NCI-H2081 (cell line): ENCODE data around the gene CCDC93.
A peak's percentile ranks its signal among the peaks of the same experiment; 100 is the strongest.

Experiments used
- DNase-seq, 2 experiments: peaks; one replicate each; lab custom pipeline; 2025; lab: John Stamatoyannopoulos, UW

Gene CCDC93

DNA sequence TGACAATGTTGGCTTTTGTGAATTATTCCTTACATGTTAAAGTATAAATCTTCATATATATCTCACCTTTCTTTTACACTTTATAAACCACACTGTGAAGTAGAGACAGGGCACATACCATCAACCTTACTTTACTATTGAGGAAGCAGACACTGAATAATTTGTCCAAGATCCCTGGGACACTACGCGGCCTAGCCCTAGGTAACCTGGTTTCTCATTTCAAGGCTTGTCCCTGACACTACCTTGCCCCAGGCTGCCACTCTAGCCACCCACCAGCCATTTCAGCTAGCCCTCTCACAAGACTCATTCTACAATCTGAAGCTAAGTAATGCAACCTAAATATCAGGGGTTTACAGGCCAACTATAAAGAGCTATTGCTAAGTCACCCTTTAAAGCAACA, 26.7 kb downstream of the CCDC93 start:
- no peak for DNase-seq

DNA sequence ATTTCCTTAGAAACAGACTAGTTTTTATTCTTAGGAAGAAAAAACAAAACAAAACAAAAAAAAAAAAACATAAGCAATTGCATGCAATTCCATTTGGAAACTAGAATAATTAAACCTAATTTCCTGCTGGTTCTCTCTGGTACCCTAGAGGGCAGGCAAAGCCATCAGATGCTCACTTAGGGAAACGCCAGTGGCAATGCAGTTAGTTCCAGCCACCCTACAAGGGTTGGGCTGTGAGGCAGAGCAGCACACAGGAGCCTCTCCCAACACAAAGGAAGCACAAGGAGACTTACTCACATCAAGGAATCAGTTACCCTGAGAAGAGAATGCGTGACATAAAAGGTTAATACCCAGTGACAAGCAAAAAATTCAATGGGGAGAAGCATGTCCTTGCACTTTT, 28.8 kb downstream of the CCDC93 start:
- DNase-seq: no peak

DNA sequence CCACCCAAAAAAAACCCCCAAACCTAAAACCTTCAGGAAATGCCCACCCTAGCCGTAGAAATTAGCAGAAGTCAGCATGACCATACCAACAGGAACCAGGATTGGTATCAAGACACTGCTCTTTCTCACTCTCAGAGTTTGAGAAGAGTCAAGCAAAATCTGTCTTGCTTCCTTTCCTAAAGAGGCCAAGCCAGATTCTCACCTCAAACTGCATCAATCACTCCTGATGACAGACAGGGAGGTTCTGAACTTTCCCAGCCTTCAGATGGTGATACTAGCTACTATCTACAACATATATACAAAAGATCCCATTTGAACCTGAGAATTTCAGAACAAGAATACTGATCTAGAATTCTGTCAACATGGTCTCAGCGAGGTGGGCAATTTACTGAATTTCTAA, 29.7 kb downstream of the CCDC93 start:
- no peak for DNase-seq

DNA sequence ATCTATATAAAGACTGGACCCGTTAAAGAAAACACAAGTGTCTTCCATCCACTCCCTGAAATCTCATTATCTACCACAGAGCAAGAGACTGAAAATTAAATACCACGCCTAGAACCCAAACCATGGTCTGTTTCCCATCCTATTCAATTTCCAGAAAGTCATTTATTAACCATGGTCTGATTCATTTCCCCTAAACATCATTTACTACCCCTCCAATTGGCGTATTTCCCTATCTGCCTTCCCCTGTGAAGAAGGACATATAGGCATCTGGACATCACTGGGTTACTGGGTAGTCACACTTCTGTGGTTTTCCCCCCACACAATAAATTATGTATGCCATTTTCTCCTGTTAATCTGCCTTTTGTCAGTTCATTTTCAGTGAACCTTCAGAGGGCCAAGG, 30.8 kb downstream of the CCDC93 start:
- no peak for DNase-seq

DNA sequence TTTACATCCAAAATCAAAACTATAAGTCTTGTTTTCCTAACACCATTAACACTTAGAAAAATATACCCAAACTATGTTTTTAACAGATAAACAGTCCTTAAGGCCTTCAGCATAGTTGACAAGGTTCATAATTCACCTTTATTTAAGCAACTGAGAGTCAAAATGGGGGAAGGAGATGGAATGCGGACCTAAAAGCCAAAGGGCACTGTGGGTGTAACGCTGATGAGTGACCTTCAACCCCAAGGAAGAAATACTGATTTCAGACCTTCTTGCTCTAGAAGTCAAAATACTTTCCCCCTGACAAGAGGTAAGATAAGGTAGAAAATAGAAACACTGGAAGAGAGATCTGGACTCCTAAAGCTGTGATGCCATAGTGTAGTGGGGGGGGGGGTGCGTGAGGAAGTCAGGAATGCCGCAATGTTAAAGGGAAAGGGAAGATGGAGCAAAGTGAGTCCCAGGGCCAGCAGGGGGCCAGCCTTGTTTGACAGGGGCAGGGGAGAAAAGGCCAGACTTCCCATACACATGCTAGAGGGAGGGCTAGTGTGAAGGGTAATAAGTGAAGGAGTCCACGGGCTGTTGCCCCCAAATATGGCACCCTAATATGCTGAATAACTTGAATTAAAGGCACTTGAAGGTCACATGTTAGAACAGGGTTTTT, 31.4 kb downstream of the CCDC93 start:
- DNase-seq: no peak

DNA sequence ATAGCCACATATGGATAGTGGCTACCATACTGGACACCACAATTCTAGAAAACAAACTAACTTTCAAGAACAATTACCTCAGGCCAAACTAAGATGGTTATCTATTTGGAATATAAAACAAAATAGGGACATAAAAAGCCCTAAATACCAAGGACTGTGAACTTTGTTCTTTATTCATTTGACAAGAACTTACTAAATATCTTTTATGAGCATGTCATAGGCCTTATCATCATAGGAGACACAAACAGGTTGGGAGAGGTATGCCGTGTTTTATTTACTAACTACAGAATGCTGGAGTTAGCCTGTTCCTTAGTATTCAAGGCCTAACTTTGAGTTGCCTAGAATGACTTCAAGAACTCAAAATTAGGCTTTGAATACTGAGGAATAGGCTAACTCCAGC, 32.1 kb downstream of the CCDC93 start:
- no peak for DNase-seq

DNA sequence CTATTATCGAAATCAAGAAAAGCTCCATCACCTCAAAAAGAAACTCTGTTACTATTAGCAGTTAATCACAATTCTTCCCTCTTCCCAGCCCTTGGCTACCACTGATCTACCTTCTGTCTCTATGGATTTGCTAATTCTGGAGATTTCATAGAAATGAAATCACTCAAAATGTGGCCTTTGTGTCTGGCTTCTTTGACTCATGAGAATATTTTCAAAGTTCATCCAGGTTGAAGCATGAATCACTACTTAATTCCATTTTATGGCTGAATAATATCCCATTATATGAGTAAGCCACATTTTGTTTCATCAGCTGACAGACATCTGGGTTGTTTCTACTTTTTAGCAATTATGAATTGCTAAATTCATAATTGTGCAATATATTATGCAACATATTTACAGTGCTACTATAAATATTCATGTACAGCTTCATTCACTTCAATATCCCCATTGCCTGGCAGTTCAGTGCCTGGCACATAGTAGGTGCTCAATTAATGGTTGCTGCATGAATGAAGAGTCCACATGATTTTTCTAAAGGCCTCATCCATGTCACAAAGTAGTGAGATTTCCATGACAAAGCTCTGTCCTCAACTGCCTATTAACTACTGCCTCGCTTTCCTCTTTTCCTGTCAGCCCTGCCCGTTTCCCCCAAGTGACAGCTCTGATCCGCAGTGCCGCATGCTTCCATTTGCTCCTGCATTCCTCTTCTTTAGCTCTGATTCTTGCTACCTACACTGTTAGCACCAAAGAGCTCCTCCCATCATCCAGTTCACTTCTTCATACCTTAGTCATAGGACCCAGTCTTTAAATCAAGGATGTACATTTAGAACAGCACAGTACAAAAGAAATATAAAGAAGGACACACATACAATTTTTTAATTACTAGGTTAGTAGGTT, 32.8 kb downstream of the CCDC93 start:
- DNase-seq: no peak

DNA sequence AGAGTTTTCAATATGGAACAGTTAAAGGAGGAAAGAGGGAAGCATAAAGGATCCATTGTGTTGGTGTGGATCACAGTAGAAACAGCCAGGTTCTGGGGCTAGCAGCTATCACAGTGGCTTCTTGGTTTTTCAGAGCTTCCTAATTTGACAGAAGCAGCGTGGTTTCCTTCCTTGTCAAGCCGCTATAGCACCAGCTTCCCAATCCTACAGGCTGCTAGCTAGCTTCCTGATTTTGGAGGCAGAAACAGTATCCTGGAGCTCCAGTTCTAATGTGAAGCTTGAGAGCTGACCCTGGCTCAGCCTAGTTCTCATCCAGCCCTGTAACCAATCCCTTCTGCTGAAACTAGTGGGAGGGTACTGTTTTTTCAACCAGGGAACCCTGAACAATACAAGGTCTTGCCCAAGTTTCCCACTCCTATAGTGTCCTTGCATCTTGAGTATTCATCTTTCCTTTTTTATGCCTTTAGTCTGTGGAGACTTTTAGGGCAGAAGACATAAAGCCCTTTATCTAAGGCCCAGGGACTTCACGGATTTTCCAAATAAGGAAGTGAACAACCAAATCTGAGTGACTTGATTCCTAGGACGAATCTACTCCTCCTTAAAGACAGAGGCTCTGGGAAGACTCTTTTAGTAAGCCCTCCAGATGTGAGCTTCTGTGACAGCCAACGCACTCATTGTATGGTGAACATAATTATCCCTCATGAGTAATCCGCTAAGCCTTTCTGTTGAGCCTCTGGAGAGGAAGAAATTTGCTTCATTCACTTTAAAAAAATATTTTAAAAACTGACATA, 33.8 kb downstream of the CCDC93 start:
- no peak for DNase-seq

DNA sequence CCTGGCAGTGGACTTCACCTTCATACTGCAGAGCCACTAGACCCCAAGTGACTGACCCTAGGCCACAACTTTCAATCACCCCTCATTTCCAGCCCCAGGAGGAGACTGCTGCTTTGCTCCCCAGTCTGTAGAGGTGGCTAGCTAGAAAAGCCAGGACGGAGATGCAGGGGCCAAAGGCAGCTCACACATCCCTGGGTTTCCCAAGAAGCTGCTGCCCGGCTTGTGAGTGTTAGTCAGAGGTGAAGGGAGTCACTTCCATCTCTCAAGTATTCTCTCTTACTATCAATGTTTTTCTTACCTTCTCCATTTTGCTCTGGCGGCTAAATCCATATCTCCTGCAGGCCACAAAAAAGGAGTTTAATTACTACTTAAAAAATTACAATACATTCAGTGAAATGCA, 36.2 kb downstream of the CCDC93 start:
- no peak for DNase-seq

DNA sequence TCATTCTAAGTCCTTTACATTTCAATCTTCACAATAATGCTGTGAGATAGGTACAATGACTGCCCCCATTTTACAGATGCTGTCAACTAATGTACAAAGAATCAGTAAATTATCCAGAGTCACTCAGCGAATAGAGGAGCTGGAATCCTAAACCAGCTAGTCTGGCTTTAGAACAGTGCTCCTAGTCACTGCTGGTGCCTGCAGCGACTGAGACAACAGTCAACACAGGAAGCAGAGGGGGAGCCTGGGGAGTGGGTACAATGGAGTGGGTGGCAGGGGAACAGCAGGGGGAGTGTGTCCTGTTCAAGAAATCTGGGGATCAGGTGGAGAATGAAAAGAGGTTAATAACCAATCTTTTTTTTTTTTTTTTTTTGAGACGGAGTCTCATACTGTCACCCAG, 37.3 kb downstream of the CCDC93 start:
- peak in 1 of 2 experiments; percentile 5 for DNase-seq

DNA sequence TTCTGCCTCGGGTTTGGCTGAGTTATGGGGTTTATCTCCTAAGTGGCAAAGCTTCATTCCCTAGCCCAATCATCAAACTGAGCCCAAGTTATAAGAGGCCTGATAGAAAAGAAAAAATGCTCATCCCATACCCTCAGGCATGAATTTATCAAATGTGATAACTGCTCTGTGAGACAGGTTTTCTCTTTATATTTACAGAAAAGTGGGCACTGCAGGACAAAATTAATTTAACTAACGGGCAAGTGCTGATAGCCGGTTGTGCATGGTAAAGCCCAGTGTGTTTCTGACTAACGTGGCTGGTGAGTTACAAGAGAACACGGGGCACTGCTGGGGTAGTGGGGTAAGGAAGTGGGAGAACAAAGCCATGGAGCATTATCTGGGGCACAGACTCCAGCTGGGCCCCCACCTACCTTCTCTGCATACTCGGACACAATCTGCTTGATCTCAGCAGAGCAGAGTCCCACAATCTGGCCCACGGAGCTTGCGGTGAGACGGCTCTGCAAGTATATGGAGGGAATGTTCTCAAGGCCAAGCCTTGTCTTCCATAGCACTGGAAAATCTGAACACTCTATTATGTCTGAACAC, 40.3 kb downstream of the CCDC93 start:
- DNase-seq: no peak

DNA sequence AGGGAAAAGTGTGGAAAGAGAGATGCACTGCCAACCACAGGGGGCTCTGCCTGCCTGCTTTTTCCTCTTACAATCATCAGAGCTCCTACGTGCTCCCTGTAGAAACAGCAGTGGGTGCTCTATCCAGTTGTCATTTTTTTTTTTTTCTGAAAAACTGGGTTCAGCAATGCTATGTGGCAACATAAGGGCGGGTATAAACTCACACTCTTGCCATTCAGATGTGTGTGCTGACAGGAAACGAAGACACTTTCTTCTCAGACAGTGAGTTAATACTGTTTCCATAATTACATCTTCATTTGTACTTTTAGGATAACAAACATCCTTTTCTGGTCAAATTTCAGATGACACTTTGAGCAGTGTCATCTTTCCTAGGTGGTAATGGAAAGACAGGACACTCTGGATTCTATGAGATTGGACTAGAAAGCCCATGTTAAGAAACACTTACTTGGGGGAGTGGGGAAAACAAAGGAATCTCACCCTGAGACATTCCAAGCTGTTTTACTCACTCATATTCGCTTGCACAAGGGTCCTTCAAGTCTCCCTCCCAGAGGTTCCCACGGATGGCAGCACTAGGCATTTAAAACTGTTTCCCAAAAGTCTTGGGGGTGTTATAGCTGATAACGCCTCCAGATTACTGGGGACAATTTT, 41.3 kb downstream of the CCDC93 start:
- no peak for DNase-seq

DNA sequence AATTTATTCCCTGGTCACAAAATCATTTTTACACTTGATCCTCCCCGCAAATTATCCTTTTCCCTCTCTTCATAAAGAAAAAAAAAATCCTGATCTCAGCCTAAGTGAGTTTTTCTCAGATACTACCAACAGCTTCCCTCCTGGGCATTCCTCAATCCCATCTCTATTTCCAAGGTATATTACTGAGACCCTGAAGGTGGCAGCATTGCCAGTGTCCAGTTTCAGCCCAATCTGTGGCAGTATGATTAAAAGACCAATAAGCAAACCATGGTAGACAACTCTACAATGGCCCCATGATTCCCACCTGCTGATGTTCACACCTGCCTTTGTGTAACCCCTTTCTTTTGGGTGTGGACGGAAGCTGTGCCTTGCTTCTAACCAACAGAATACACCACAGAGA, 45.1 kb downstream of the CCDC93 start:
- peak; percentile 40 to 84 for DNase-seq

DNA sequence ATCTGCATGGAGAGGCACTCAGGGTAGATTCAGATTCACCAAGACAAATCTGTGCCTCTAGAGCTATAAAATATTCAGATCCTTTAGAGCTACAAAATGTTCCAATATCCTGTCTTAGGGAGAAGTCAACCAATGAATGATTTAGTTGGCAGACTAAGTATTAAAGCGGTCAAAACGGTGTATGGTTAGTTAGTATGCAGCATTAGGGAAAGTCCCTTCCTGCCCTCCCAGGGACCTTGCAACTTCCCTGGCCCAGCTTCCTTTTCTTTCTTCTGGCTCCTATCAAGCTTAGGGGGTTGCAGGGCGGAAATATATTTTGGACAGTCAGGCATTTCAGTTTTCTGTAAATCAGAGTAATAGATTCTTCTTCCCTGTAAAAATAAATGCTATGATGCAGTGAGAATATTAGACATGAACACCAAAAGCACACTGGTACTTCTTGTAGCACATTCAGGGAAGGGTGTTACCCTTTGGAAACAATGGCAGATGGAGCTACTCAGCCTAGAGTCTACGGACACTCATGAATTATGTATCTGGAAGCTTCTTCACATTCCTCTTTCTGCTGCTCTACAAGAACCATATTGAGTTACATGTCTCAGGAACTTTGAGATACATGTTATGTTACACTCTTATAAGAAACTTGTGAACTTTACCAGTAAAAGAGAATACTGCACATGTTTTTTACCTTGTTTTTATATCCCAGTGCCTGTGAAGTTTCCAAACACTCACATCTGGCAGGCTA, 45.7 kb downstream of the CCDC93 start:
- no peak for DNase-seq

DNA sequence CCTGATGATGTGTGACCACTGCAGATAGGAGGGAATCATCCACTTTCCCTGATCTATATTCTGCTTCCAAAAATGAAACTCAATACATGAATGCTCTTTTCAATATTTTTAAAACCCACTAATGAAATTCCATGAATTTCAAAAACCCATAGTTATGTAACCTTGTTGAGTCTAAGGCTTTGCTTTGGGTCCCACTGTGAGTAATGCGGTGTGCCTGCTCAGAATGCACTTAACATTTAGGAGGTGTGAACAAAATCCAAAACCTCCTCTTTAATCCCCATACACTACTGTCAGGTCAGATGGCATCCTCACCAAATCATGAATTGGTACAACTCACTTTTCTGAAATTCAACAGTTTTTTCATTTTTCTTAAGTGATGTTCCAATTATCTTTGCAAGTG, 50.4 kb downstream of the CCDC93 start:
- DNase-seq: no peak

DNA sequence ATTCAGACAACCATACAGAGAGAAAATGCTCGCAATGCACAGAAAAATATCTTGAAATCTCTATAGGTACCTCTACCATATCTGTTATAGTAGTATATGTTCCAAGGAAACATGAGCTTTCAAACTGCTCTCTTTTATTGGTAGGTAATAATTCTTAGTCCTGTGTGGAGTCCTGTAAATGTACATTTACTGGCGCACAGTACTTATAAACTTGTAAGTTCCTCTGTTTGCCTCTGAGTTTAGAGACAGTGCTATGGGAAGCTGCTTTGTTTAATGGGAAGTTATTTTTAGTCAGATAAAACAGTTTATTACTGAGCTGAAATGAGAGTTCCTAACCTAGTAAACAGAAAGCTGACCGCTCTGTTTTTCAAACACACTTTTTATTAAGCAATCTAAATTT, 52.7 kb downstream of the CCDC93 start:
- no peak for DNase-seq

DNA sequence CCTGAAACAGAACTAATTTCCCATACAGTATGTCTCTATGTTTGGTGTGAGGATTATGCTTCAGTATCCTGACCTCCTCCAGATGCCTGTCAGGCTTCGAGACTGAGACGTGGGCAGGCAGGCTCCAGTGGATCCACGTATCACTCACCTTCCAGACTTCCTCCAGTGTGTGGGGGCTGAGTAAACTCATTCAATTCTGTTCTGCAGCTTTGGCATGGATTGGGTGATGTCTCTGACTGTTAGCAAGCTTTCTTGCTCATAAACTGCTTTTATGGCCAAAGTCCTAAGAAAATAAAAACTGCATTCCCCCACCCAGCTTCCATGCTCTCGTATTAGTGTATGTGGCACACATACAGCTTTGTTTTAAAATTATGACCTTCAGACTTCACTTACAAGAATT, 53.6 kb downstream of the CCDC93 start:
- no peak for DNase-seq

DNA sequence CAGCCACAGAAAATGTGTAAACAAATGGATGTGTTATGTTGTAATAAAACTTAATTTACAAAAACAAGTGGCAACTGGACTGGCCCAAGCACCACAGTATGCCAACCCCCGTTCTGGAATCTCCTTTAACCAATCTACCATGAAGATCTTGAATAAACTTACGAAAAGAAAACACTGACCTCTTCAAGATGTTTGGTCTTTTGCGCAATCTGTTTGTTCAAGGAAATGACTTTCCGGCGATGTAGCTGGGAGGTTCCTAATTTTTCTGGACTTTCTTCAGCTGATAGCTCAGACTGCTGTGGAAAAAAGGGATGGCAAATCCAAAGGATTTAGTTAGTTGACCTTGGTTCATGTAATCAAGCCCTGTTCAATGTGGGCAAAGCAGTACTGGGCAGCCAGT, 55.7 kb downstream of the CCDC93 start:
- DNase-seq: no peak

DNA sequence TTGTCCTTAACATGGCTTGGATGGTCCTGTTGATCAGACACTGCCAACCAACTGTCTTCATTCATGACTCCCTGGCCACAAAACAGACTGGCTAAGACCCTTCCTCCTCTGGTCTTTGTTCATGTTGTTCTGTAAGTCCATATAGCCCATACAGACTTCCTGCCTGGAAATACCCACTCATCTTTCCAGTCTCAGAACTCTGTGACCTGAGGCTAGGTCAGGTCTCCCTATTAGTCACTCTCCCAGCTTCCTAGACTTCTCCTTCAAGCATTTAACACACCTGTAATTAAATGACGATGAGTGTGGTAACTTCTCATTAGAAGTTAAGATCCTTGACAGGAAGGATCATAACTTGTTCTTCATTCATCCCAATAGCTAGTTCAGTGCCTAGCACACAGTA, 56.3 kb downstream of the CCDC93 start:
- no peak for DNase-seq

DNA sequence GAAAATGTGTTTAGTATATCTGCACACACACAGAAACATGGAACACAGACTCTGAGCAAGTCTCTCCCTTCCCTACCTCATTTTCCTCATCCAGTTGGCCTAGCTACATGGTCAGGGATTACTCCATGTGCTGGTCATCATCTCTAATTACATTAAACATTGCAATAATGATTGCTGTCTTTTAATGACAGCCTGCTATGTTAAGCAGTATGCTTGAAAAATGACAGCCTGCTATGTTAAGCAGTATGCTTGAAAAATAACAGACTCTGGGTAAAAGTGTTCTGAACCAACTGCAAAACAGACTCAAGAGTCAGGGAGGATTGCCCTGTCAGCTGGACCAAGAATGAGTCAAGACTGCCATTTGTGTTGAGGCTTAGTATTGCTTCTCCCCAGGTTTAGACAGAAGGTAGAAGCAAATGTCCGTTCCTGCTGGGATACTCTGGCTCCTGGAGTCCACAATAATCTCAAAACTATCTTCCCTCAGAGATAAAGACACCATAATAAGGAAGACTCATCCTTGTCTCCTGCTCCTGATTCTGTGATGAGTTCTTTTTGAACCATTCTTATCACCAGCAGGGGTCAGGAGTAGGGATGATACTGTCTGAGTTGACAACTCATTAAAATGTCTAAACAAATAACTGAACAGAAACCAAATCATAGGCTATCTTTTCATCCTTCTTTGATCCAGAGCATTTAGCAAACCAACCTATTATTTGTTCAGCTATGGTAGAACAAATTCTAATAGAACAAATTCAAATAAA, 57.7 kb downstream of the CCDC93 start:
- no peak for DNase-seq
